NCI-H526 (cell line): ENCODE measurements around the gene SULT1A3.
"Not testable (repeated sequence)": the region's sequence is repeated elsewhere in the genome, so short reads cannot be mapped to it uniquely, and the experiment has no call there.

Experiments used
- DNase-seq, 2 experiments: peaks; one replicate each; lab custom pipeline; 2025; lab: John Stamatoyannopoulos, UW

SULT1A3 gene

DNA sequence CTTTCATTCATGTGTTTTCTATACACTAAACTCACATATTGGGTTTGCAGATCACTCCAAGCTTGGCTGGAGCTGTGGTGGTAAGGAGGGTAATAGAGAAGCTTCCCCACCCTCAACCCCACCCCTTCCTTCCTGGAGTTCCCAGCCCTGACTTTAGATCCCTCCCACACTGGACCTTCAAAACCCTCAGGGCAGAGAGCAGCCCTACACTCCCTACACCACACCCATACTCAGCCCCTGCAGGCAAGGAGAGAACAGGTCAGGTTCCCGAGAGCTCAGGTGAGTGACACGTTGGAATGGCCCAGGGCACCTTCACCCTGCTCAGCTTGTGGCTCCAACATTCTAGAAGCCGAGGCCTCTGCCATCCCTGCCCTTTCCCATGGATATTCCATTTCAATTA is at the start of gene SULT1A3:
Gene SULT1A3, plus strand, starts transcription at position 207 of the 400 bp plus-strand sequence. CDS start 1,474 bp downstream, outside the sequence.
- not testable (repeated sequence) for DNase-seq

DNA sequence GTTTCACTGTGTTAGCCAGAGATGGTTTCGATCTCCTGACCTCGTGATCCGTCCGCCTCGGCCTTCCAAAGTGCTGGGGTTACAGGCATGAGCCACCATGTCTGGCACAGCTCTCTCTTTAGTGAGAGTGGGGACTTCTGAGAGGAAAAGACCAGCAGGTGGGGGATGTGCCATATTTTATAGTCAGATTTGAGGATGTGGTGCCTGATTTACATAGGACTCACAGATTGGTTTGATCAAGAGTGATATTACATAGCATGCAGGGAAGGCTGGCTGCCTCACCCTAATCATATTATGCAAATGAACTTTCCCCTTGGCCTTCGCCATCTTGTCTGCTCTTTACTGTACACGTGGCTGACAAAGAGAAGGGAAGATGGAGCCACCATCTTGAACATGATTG is 48.0 kb upstream of the SULT1A3 start:
- DNase-seq = peak; percentile 25 to 57

DNA sequence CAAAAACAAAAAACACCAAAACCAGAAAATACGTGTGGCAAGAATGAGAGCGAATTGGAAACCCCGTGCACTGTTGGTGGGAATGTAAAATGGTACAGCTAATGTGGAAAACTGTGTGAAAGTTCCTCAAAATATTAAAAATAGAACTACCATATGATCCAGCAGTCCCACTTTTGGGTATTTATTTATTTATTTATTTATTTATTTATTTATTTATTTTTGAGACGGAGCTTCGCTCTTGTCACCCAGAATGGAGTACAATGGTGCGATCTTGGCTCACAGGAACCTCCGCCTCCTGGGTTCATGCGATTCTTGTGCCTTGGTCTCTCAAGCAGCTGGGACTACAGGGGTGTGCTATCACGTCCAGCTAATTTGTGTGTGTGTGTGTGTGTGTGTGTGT is 46.5 kb upstream of the SULT1A3 start:
- no peak for DNase-seq

DNA sequence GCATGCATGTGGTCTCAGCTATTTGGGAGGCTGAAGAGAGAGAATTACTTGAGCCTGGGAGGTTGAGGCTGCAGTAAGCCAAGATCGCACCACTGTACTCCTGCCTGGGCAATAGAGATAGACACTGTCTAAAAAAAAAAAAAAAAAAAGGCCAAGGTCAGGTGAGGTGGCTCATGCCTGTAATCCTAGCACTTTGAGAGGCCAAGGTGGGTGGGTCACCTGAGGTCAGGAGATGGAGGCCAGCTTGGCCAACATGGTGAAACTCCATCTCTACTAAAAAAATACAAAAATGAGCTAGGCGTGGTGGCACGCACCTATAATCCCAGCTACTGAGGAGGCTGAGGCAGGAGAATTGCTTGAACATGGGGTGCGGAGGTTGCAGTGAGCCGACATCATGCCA is 43.9 kb upstream of the SULT1A3 start:
- DNase-seq = no peak

DNA sequence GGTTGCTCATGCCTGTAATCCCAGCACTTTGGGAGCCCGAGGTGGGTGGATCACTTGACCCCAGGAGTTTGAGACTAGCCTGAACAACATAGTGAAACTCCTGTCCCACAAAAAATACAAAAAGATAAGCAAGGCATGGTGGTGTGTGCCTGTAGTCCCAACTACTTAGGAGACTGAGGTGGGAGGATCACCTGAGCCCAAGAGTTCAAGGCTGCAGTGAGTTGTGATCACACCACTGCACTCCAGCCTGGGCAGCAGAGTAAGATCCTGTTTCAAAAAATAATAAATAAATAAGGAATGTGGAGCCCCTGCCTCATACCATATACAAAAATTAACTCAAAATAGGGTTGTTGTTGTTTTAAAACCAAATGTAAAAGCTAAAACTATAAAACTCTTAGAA is 41.8 kb upstream of the SULT1A3 start:
- no peak for DNase-seq

DNA sequence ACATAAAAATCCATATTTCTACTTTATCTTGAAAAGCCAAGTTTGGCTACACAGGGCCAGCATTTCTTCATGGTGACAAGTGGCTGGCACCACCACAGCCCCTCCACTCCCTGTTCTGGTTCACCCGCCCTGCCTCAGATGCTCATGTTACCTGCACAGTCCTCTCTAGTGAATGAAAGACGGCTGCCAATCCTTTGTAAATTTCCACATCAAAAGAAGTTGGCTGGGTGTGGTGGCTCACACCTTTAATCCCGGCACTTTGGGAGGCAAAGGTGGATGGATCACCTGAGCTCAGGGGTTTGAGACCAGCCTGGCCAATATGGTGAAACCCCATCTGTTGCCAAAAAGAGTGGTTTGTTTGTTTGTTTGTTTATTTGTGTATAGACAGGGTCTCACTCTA is 35.5 kb upstream of the SULT1A3 start:
- no peak for DNase-seq

DNA sequence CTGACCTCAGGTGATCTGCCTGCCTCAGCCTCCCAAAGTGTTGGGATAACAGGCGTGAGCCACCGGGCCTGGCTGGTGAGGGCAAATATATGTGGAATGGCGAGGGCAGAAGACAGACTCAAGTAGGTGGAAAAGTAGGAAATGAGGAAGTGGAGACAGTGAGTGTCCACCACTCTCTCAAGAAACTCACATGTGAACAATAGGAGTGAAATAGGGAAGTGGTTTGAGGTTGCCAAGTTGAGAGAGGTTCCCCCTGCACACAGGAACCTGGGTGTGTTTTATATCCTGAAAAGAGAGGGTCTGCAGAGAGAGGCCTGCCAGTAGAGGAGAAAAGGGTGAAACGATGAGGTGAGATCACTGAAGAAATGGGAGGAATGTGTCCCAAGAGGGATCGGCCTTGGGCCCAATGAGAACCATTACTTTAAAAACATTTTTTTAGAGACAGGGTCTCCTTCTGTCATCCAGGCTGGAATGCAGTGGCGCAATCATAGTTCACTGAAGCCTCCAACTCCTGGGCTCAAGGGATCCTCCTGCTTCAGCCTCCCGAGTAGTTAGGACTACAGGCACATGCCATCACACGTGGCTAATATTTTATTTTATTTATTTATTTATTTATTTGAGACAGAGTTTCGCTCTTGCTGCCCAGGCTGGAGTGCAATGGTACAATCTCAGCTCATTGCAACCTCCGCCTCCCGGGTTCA is 32.7 kb upstream of the SULT1A3 start:
- no peak for DNase-seq

DNA sequence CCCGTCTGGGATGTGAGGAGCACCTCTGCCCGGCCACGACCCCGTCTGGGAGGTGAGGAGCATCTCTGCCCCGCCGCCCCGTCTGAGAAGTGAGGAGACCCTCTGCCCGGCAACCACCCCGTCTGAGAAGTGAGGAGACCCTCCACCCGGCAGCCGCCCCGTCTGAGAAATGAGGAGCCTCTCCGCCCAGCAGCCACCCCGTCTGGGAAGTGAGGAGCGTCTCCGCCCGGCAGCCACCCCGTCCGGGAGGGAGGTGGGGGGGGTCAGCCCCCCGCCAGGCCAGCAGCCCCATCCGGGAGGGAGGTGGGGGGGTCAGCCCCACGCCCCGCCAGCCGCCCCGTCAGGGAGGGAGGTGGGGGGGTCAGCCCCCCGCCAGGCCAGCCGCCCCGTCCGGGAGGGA is 30.3 kb upstream of the SULT1A3 start:
- DNase-seq = not testable (repeated sequence)

DNA sequence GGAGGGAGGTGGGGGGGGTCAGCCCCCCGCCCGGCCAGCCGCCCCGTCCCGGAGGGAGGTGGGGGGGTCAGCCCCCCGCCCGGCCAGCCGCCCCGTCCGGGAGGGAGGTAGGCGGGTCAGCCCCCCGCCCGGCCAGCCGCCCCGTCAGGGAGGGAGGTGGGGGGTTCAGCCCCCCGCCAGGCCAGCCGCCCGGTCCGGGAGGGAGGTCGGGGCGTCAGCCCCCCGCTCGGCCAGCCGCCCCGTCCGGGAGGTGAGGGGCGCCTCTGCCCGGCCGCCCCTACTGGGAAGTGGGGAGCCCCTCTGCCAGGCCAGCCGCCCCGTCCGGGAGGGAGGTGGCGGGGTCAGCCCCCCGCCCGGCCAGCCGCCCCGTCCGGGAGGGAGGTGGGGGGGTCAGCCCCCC is 29.6 kb upstream of the SULT1A3 start:
- not testable (repeated sequence) for DNase-seq

DNA sequence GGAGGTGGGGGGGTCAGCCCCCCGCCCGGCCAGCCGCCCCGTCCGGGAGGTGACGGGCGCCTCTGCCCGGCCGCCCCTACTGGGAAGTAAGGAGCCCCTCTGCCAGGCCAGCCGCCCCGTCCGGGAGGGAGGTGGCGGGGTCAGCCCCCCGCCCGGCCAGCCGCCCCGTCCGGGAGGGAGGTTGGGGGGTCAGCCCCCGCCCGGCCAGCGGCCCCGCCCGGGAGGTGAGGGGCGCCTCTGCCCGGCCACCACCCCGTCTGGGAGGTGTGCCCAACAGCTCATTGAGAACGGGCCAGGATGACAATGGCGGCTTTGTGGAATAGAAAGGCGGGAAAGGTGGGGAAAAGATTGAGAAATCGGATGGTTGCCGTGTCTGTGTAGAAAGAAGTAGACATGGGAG is 28.9 kb upstream of the SULT1A3 start:
- DNase-seq = not testable (repeated sequence)

DNA sequence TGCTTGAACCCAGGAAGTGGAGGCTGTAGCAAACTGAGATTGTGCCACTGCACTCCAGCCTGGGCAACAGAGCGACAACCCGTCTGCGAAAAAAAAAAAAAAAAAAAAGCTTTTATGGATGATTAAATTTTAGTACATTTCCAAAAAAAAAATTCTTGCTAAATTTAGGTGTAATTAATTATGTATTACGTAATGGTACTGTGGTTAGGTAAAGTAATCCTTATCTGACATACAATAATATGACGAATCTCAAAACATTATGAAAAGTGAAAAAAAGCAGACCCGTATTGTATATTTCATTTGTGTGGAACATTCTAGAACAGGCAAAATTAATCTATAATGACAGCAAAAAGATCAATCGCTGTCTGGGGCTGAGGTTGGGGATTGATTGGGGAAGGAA is 26.0 kb upstream of the SULT1A3 start:
- DNase-seq = no peak

DNA sequence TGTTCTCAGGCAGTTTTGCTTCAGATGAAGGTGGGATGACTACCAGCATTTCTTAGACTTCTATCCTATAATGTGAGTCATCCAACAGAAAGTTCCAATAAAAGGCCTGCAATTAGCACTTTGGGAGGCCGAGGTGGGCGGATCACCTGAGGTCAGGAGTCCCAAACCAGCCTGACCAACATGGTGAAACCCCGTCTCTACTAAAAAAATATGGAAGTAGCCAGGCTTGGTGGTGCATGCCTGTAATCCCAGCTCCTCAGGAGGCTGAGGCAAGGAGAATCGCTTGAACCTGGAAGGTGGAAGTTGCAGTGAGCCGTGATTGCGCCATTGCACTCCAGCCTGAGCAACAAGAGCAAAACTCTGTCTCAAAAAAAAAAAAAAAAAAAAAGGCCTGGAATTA is 22.2 kb upstream of the SULT1A3 start:
- DNase-seq = not testable (repeated sequence)

DNA sequence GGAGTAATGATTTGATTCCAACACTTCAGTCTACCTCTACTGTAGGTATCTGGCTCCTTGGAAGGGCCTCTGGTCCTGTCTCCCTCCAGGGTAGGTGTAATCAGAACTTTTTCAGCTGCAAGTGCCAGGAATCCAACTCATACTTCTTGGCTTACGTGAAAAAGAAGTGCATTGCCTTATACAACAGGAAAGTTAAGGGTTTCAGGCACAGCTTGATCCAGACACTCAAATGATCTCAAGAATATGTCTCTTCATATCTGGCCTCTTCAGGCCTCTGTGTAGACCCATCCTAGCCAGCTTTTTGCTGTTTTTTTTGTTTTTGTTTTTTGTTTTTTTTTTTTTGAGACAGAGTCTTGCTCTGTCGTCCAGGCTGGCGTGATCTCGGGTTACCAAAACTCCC is 19.9 kb upstream of the SULT1A3 start:
- no peak for DNase-seq

DNA sequence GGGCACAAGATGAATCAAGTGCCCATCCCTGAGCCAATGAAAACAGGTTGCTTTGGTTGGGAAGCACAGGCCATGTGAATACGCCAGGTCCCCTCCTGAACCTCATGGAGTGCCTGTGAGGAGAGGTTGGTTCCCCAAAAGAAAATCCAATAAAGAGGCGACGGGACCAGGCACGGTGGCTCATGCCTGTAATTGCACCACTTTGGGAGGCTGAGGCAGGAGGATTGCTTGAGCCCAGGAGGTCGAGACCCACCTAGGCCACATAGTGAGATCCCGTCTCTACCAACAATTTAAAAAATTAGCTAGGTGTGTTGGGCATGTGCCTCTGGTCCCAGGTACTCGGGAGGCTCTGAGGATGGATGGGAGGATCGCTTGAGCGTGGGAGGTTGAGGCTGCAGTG is 19.1 kb upstream of the SULT1A3 start:
- no peak for DNase-seq

DNA sequence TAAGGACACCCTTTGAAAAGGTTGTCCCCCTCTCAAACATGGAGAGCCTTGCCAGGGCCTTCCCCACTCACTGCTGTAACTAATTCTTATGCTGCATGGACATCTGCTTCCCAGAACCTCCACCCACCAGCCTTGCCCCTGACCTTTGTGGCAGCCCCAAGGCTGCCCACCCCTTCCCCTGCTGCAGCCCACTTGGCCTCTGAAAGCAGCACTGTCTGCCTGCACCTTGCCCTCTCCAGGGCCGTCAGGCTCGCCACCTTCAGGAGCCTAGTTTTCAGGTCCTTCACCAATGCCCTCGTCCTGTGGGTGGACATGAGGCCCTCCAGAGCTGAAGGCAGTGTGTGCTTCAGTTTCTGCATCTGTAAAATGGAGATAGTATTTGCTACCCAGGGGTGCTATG is 18.3 kb upstream of the SULT1A3 start:
- DNase-seq = no peak

DNA sequence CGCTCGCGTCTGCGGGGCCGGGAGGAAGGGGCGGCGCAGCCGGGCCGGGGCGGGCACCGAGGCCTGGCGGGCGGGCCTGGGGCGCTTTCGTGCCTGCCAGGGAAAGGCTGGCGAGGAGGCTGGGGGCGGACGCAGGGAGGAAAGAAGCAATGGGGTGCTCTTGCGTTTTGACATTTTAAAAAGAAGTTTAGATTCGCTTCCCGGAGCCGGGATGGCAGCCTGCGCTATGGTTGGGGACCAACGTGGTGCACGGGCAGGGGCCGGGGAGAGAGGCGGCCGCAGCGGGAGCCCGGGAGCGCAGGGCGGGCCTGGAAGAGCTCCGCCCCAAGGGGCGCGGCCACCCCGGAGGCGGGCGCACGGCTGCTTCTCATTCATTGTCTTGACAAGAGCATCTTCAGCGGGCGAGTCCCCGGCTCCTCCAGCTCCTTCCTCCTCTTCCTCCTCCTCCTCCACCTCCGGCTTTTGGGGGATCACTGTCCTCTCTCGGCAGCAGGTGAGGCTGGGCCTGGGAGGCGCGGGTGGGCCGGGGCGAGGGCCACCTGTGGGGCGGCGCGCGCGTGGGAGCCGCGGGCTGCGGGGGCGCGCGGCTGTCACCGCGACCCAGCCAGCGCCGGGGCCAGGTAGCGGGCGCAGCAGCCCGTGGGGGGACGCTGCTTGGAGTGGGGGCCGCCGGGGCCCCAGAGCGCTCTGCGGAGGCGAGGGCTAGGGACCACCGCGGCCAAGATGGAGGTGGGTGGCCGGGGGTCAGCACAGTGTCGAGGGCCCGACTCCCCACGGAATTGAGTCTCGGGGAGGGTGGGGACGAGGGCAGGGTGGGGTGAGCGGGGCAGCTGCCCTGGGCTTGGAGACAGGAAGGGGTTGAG is 15.6 kb upstream of the SULT1A3 start, which contains the start of gene CORO1A:
Gene CORO1A, plus strand, starts transcription at position 370 of the 863 bp plus-strand sequence. CDS start 1,608 bp downstream, outside the sequence.
- peak in 1 of 2 experiments; percentile 88 for DNase-seq

DNA sequence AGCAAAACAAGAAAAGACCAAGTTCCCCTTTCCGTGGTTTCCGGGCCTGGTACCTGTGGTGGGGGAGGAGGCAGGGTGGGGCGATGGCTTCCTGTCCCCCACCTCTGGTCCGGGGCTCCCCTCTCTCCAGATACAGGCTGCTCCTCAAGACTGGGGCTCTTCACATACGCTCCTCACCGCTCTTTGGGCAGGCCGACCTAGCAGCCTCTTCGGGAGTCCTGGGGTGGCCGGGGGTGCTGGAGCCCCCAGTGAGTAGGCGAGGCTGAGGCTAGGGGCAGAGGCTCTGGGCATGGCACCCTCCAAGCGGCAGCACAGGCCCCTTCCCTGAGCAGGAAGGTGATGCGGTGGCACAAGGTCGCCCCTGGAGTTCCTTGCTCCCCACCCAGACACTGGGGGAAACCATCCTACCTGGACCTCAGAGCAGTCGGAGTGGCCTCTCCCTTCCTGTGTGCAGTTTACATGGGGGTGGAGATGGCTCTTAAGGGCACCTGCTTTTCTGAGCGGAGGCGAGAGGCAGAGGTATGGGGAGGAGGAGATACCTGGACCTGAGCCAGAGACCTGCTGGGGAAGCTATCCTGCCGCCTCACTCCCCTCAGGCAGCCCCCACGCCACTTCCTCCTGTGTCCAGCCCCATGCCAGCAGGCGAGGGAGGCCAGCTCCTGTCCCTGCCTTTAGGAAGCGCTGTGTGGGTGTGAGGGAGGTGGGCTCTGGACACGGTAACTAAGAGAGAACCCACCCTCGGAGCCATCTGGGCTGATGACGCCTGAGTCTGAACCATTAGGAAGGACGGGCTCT is 14.8 kb upstream of the SULT1A3 start:
- DNase-seq = peak in 1 of 2 experiments; percentile 45

DNA sequence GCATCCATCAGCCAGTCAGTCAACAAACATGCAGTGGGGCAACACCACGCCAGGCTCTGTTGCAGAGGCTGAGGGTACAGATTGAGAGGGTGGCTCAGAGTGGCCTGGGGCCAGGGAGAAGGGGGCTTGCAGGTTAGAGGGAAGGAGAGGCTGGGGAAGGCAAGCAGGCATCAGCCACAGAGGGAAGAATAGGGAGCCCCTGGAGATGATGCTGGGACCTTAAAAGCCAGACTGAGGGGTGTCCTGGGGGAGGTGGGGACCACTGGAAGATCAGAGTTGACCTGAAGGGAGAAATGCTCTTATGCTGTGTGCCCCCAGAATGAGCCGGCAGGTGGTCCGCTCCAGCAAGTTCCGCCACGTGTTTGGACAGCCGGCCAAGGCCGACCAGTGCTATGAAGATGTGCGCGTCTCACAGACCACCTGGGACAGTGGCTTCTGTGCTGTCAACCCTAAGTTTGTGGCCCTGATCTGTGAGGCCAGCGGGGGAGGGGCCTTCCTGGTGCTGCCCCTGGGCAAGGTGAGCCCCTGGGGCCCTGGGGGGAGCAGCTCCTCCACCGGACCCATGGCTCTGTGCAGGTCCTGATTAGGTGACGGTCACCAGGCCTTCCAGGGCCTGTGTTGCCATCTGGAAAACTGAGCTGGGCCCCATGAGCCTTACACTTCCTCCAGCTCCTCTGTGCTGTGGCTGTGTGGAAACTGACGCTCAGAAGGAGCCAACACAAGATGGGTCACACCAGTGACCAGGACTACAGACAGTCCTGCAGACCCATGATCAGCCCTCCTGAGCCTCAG is 14.0 kb upstream of the SULT1A3 start:
- DNase-seq = no peak

DNA sequence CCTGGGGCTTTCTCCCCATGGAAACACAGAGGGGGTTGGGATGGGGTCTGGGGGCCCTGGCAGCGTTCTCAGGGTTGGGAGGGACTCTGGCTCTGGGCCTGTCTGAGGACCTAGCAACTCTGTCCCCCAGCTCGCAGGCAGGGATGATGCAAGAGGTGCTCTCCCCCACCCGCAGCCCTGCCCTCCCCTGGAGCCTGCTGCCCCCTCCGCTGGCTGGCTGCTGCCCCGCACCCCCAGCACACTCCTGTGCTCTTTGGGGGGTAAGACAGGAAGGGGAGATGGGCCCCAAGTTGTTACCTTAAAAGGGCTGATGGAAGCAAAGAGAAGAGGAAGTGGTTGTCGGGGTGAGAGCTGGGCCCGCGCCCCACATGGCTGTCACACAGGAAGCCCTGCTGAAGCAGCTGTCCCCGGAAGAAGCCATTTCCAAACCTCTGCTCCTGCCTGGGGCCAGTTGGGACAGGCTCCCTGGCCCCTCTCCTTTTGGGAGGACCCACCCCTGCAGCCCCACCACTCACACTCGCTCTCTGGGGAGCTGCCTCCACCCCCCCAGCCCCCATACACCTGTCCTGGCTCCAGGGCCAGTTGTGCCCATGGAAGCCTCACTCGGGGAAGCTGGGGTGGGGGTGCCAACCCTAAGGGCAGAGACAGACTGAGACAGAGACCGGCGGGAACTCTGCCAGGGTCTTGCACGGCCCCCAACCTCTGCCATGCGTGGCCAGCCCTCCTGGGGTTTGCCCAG is 13.2 kb upstream of the SULT1A3 start:
- no peak for DNase-seq

DNA sequence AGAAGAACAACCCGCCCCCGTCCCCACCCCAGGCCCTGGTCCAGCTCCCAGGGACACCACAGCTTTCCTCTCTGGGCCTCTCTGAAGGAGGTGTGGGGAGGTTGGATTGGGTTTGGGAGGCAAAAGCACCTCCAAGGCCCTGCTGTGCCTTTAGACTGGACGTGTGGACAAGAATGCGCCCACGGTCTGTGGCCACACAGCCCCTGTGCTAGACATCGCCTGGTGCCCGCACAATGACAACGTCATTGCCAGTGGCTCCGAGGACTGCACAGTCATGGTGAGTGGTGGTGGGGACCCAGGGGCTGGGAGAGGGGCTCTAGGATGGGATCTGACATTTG is 12.6 kb upstream of the SULT1A3 start:
- DNase-seq = no peak
